Transverse colon (tissue), 4 donors: Measurements from ENCODE around the gene TRABD2B. TPM values are rescaled to one million over a fixed set of nuclear protein-coding genes. Genes with fewer than 3 reads are reported as not detected.

Experiments
- DNase-seq: peaks from one replicate; pipeline ENCODE4 v3.0.0-alpha.2; 2019
- H3K27ac ChIP-seq, 4 donors: fragments of 200-600 bp; sonication (generic); 2 replicates each; pipeline ENCODE4 v1.5.1; 2016 to 2018; ENCODE audit warnings: inconsistent platforms in 4 of 4
- H3K27me3 ChIP-seq: fragments of 200-600 bp; sonication (generic); 2 replicates; pipeline ENCODE4 v1.5.1; 2017; ENCODE audit warnings: inconsistent platforms
- H3K36me3 ChIP-seq, 4 donors: fragments of 200-600 bp; sonication (generic); 2 replicates each; pipeline ENCODE4 v1.5.1; 2017 to 2019; ENCODE audit warnings: inconsistent platforms in 4 of 4
- H3K4me1 ChIP-seq, 4 donors: fragments of 200-600 bp; sonication (generic); 2 replicates each; pipeline ENCODE4 v1.5.1; 2017 to 2020; ENCODE audit warnings: inconsistent platforms in 4 of 4
- H3K4me3 ChIP-seq, 4 donors: fragments of 200-600 bp; sonication (generic); 1 replicate in 1 of 4; 2 replicates in 3 of 4; pipeline versions ENCODE4 v1.5.1 to v1.6.1; 2017 to 2019; ENCODE audit warnings: inconsistent platforms in 4 of 4
- H3K9me3 ChIP-seq, 2 donors: fragments of 200-600 bp; sonication (generic); 2 replicates each; pipeline ENCODE4 v1.5.1; 2017 to 2019; ENCODE audit warnings: inconsistent platforms in 2 of 2
- CTCF ChIP-seq, 5 experiments: fragments of 200-600 bp in 3 of 5; fragments of 450-650 bp in 2 of 5; sonication (generic) in 3 of 5; IDR thresholded peaks; 1 replicate in 2 of 5; 2 replicates in 3 of 5; pipeline ENCODE4 v1.5.1; 2016 to 2017; ENCODE audit warnings: antibody characterized with exemption in 5 of 5, inconsistent platforms in 3 of 5, mild to moderate bottlenecking in 2 of 5, moderate library complexity in 1 of 5
- EP300 ChIP-seq: sonication (generic); formaldehyde crosslinking; IDR thresholded peaks from one replicate; pipeline ENCODE4 v1.6.1; 2017; ENCODE audit warnings: antibody characterized with exemption, low read depth
- POLR2A ChIP-seq: fragments of 450-650 bp; IDR thresholded peaks from one replicate; pipeline ENCODE4 v1.6.1; 2016; ENCODE audit warnings: antibody characterized with exemption, mild to moderate bottlenecking, moderate library complexity
- POLR2AphosphoS5 ChIP-seq, 3 donors: sonication (generic); formaldehyde crosslinking; IDR thresholded peaks; one replicate each; pipeline ENCODE4 v1.6.1; 2016; ENCODE audit warnings: antibody characterized with exemption in 3 of 3
- WGBS, 2 donors: methylation state at CpG; one replicate each; pipeline ENCODE4 v1.1.5; 2018; ENCODE audit warnings: low coverage in 1 of 2; 5-methylcytosine and 5-hydroxymethylcytosine counted together
- in situ Hi-C, 4 donors: fragments of 200-750 bp; cut with MboI; loops; one replicate each; pipeline versions ENCODE4 v1.15.0 to v1.15.1; 2017; ENCODE audit warnings: low sequenced_read_pairs in 3 of 4, low pct_ligation_motif_present in 1 of 4, low pct_unique_long_range_greater_than_20kb in 1 of 4
- intact Hi-C: fragments of 100-400 bp; cut with DNase I; formaldehyde crosslinking; loops from one replicate; pipeline ENCODE4 v1.15.1; 2023; ENCODE audit warnings: low total_unique reads
- total RNA-seq, 4 donors: library from RNA; depleted of rRNA; stranded (reverse); fragments of >200 nt; gene quantifications; one replicate each; pipeline ENCODE4 v1.1.0, GENCODE V29; 2016

TRABD2B gene
- total RNA-seq, 4 donors from 2014 or later: 0.27 to 0.48 (median 0.37) TPM; not detected in 1

DNA sequence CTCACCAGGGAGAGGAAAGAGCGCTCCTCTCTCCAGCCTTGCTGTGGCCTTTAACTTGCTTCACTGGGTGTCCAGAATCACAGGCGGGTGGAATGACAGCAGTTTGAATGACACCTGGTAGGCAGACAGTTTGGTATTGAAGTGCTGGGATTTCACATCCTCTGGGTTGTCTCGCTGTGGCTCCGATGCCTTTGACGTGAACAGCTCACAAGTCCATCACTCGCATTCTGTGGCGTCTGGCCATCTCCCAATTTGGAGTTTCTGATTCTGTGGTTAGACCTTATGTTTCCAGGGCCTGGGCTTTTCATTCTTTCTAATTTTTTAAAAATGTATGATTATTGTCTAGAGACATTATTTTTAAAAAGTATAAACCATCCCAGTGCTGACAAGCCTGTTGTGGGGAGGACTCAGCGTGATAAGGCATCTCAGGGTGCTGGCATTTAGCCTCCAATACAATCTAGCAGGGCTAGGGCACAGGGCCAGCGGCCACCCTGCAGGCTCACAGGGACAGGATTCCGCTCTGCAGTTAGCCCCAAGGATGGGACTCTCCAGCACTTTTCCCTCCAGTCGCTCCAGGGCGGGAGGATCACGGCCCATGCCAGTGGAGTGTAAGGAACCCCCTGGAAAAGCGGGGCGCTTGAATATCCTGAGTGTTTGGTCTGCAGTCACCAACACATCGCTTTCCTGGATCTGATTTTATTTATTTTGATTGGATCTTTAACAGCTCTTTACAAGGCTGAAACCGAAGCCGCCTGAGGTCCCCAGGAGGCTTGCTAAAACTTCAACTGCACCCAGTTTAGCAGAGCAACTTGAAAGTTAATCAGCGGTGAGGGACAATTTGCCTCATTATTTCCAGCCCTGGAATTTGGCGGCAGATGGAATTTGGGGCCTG, 178.3 kb downstream of the TRABD2B start:
- peaks cover 0 to 7% (median 0%) of the 10 kb centered on the region in 4 donors for H3K4me1 ChIP-seq
- in situ Hi-C loops: no loop called here
- TF ChIP-seq POLR2A (no peak), CTCF (IDR thresholded peaks at IDR 0.05) (no peak), EP300 (no peak), POLR2AphosphoS5 (IDR thresholded peaks at IDR 0.05) (no peak)
- no peaks in the 10 kb centered on the region for H3K27me3 ChIP-seq
- H3K36me3 ChIP-seq: no peaks in the 10 kb centered on the region
- H3K4me3 ChIP-seq: no peak overlapping the region
- H3K27ac ChIP-seq: no peak overlapping the region
- no peaks in the 10 kb centered on the region for H3K9me3 ChIP-seq
- intact Hi-C loops: no loop called here
- WGBS, 2 donors: 85 to 90% methylated on average over 4 to 20 of the region's 20 CpGs
- DNase-seq: no peak

DNA sequence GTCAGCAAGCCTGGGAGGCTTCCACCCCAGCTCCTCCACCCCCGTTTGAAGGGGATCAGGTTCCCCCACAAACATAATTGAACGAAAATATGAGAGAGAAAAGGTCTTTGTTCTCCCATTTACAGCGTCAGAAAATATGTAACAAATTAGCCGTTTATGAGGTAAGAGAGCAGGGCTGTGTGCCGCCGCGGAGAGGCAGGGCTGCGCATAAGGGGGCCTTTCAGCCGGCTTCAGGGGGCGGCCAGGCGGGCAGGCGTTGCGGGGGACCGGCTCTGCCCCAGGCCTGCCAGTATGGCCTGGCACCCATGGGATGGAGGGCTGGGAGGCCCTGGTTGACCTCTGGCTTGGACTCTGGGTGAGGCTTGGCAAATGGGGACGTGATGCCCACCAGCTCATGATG, 179.3 kb downstream of the TRABD2B start:
- H3K27me3 ChIP-seq: no peaks in the 10 kb centered on the region
- H3K9me3 ChIP-seq: no peaks in the 10 kb centered on the region
- H3K4me1 ChIP-seq: peaks cover 0 to 5% (median 0%) of the 10 kb centered on the region in 4 donors
- no peak for DNase-seq
- intact Hi-C loops (no loop called here), in situ Hi-C loops (no loop called here)
- no peak overlapping the region for H3K27ac ChIP-seq
- 70 to 86% methylated on average over 2 to 15 of the region's 15 CpGs for WGBS, 2 donors
- TF ChIP-seq CTCF (IDR thresholded peaks at IDR 0.05) (no peak), POLR2A (no peak), EP300 (no peak), POLR2AphosphoS5 (IDR thresholded peaks at IDR 0.05) (no peak)
- no peak overlapping the region for H3K4me3 ChIP-seq
- H3K36me3 ChIP-seq: no peaks in the 10 kb centered on the region

DNA sequence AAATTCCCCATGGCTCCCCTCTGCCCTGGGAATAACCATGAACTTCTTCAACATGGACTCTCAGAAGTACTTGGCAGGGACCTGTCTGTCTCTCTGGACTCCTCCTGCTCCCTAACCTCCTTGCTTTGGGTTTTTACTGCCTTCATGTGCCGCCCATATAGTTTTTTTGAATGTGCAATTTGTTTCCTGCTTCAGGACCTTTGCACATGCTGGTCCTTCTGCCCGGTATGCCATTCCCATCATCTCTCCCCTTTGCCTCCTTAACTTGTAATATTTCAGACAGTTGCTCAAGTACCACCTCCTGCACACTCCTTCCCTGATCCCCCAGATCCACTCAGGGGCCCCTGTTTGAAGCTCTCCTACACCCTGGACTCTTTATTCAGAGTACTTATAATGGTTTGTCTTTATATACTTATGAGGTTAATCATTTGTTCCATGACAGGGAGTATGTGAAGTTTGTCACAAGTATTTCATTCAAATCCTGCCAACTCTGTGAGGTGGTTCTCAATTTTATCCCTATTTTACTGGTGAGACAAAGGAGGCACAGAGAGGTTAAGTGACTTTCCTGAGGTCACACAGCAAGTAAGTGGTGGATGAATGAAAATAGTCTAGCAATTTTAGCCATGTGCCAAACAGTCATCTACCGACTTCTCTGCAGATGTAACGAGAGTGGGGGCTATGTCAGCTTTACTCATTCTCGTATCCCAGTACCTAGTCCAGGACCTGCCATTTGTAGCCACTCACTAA, 180.7 kb downstream of the TRABD2B start:
- 83 to 87% methylated on average over 3 to 5 of the region's 5 CpGs for WGBS, 2 donors
- Histone ChIP-seq H3K27ac (no peak overlapping the region), H3K27me3 (no peaks in the 10 kb centered on the region), H3K4me1 (peaks cover 0 to 5% (median 0%) of the 10 kb centered on the region in 4 donors), H3K9me3 (no peaks in the 10 kb centered on the region), H3K4me3 (no peak overlapping the region), H3K36me3 (no peaks in the 10 kb centered on the region)
- intact Hi-C loops: no loop called here
- TF ChIP-seq POLR2A (no peak), POLR2AphosphoS5 (IDR thresholded peaks at IDR 0.05) (no peak), CTCF (IDR thresholded peaks at IDR 0.05) (no peak), EP300 (no peak)
- DNase-seq: no peak
- in situ Hi-C loops: no loop called here
